Esophagus squamous epithelium (tissue), 5 donors: ENCODE measurements around the gene TCERG1L. TPM values are rescaled to one million over a fixed set of nuclear protein-coding genes. Genes with fewer than 3 reads are reported as not detected.

ENCODE experiments used
- DNase-seq: peaks from one replicate; lab custom pipeline; 2025; lab: John Stamatoyannopoulos, UW
- H3K27ac ChIP-seq, 4 donors: fragments of 200-600 bp; sonication (generic); one replicate each; pipeline ENCODE4 v1.5.1; 2016 to 2019; ENCODE audit warnings: mild to moderate bottlenecking in 1 of 4
- H3K27me3 ChIP-seq, 4 donors: fragments of 200-600 bp; sonication (generic); 1 replicate in 3 of 4; 2 replicates in 1 of 4; pipeline versions ENCODE4 v1.5.1 to v1.6.0; 2017 to 2021; ENCODE audit warnings: antibody characterized with exemption in 1 of 4
- H3K36me3 ChIP-seq, 3 donors: fragments of 200-600 bp; sonication (generic); one replicate each; pipeline ENCODE4 v1.5.1; 2016 to 2019
- H3K4me1 ChIP-seq, 3 donors: fragments of 200-600 bp; sonication (generic); one replicate each; pipeline ENCODE4 v1.5.1; 2017 to 2019
- H3K4me3 ChIP-seq, 4 donors: fragments of 200-600 bp; sonication (generic); 1 replicate in 3 of 4; 2 replicates in 1 of 4; pipeline ENCODE4 v1.5.1; 2016 to 2019; ENCODE audit warnings: mild to moderate bottlenecking in 2 of 4, moderate library complexity in 1 of 4
- H3K9me3 ChIP-seq, 3 donors: fragments of 200-600 bp; sonication (generic); one replicate each; pipeline ENCODE4 v1.5.1; 2016 to 2019
- POLR2A ChIP-seq, 4 donors: fragments of 450-650 bp; IDR thresholded peaks; one replicate each; pipeline ENCODE4 v1.6.1; 2017; ENCODE audit warnings: antibody characterized with exemption in 4 of 4, mild to moderate bottlenecking in 4 of 4, moderate library complexity in 3 of 4
- WGBS, 2 donors: methylation state at CpG; one replicate each; pipeline ENCODE4 v1.1.5; 2018; 5-methylcytosine and 5-hydroxymethylcytosine counted together
- intact Hi-C: fragments of 100-400 bp; cut with DNase I; formaldehyde crosslinking; loops from one replicate; pipeline ENCODE4 v1.15.0; 2022
- total RNA-seq, 4 donors: library from RNA; depleted of rRNA; stranded (reverse); fragments of >200 nt; gene quantifications; one replicate each; pipeline ENCODE4 v1.1.0, GENCODE V29; 2016
- TF ChIP-seq, protein P1 (sequence below), 6 experiments: fragments of 450-650 bp in 4 of 6; fragments of 200-600 bp in 2 of 6; sonication (generic) in 2 of 6; IDR thresholded peaks; one replicate each; pipeline ENCODE4 v1.5.1; 2016 to 2019; ENCODE audit warnings: antibody characterized with exemption in 6 of 6, mild to moderate bottlenecking in 4 of 6, moderate library complexity in 4 of 6
- donor health status: DM: yes; HTN: yes; CAD: no.

TCERG1L gene
- total RNA-seq, 4 donors from 2014 or later = 0.12 to 2.9 (median 0.48) TPM

DNA sequence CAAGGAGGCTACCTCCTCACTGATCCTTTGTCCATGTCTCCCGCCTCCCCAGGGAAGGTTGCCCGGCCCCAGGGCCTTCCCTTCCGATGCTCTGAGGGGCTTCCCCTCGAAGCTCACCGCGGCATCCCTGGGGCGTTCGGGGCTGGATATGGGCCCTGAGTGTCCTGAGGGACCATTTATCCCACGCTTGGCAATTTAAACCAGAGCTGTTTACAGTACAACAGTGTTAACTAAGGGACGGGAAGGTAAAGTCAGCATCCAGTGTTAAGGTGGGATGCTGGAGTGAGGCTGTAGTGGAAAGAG is 92.0 kb downstream of the TCERG1L start:
- no peaks in the 10 kb centered on the region for H3K9me3 ChIP-seq
- H3K4me3 ChIP-seq = no peak overlapping the region
- H3K27ac ChIP-seq = no peak overlapping the region
- no peak for DNase-seq
- H3K36me3 ChIP-seq = no peaks in the 10 kb centered on the region
- 71 to 78% methylated on average over 4 of the region's 10 CpGs for WGBS, 2 donors
- H3K27me3 ChIP-seq = peaks cover 0 to 27% (median 0%) of the 10 kb centered on the region in 4 donors
- H3K4me1 ChIP-seq = no peaks in the 10 kb centered on the region
- intact Hi-C loops = no loop called here
- TF ChIP-seq, protein P1, sequence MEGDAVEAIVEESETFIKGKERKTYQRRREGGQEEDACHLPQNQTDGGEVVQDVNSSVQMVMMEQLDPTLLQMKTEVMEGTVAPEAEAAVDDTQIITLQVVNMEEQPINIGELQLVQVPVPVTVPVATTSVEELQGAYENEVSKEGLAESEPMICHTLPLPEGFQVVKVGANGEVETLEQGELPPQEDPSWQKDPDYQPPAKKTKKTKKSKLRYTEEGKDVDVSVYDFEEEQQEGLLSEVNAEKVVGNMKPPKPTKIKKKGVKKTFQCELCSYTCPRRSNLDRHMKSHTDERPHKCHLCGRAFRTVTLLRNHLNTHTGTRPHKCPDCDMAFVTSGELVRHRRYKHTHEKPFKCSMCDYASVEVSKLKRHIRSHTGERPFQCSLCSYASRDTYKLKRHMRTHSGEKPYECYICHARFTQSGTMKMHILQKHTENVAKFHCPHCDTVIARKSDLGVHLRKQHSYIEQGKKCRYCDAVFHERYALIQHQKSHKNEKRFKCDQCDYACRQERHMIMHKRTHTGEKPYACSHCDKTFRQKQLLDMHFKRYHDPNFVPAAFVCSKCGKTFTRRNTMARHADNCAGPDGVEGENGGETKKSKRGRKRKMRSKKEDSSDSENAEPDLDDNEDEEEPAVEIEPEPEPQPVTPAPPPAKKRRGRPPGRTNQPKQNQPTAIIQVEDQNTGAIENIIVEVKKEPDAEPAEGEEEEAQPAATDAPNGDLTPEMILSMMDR (IDR thresholded peaks at IDR 0.05) = no peak
- TF ChIP-seq POLR2A (IDR thresholded peaks at IDR 0.05) = no peak

DNA sequence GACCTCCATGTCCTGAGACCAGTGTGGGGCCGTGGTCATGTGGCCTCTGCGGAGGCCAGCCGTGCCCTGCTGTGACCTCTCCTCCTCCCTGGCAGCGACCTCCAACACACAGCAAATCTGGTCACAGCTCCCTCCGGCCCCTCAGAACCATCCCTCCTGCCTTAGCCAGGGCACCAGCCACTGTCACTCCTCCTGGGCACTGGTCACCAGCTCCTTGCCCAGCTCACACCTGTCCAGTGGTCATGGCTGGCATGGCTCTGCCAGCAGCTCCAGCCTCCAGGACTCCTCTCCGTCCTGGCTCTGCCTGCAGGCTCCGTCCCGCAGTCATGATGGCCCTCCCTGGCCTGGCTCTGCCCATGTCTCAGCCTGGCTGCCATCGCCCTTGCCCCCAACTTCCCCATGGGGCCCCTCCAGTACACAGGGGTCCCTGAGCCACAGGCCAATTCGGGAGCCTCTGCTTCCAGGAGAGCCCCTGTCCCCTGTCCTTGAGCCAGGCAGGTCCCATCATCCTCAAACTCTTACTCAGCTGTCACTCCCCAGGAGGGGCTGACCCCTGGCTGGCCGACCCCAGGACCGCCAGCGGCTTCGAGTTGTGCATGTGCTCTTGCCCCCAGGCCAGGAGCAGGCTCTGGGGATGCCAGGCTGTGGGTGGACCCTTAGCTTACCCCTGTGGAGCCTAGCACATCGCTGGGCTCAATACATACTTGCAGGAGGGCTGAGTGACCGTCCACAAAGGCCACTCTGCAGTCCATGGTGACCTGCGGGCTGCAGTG is 92.5 kb downstream of the TCERG1L start:
- 89 to 96% methylated on average over 5 of the region's 17 CpGs for WGBS, 2 donors
- no peak for DNase-seq
- no peak overlapping the region for H3K4me3 ChIP-seq
- intact Hi-C loops = no loop called here
- H3K27me3 ChIP-seq = peaks cover 0 to 23% (median 0%) of the 10 kb centered on the region in 4 donors
- no peaks in the 10 kb centered on the region for H3K4me1 ChIP-seq
- no peak for TF ChIP-seq POLR2A (IDR thresholded peaks at IDR 0.05)
- TF ChIP-seq, protein P1 (IDR thresholded peaks at IDR 0.05) = no peak
- H3K36me3 ChIP-seq = no peaks in the 10 kb centered on the region
- no peaks in the 10 kb centered on the region for H3K9me3 ChIP-seq
- H3K27ac ChIP-seq = no peak overlapping the region

DNA sequence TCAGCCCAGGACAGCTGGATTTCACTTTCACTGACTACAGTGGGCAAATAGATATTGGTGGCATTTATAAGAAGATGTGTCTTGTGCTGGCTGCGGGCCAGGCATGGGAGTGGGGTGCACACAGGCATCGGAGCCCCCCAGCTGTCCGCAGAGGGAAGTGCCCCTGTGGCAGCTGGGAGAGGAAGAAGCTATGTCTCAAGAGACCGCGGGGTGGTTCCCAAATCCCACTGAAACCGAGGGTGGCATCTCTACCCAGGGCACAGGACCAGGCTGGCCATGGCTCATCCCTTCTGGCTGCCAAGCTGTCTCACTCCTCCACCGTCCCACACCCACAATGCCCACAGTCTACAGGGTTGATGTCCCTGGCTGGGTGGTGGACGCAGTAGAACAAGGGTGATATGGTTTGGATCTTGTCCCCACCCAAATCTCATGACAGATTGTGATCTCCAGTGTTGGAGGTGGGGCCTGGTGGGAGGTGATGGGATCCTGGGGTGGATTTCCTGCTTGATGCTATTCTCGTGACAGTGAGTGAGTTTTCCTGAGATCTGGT is 94.8 kb downstream of the TCERG1L start:
- no peaks in the 10 kb centered on the region for H3K36me3 ChIP-seq
- intact Hi-C loops = no loop called here
- no peak for DNase-seq
- no peak overlapping the region for H3K4me3 ChIP-seq
- H3K4me1 ChIP-seq = no peaks in the 10 kb centered on the region
- no peaks in the 10 kb centered on the region for H3K9me3 ChIP-seq
- H3K27me3 ChIP-seq = peaks cover 0 to 19% (median 0%) of the 10 kb centered on the region in 4 donors
- no peak overlapping the region for H3K27ac ChIP-seq
- WGBS, 2 donors = 66 to 83% methylated on average over 7 to 8 of the region's 9 CpGs
- no peak for TF ChIP-seq POLR2A (IDR thresholded peaks at IDR 0.05)
- TF ChIP-seq, protein P1 (IDR thresholded peaks at IDR 0.05) = no peak

DNA sequence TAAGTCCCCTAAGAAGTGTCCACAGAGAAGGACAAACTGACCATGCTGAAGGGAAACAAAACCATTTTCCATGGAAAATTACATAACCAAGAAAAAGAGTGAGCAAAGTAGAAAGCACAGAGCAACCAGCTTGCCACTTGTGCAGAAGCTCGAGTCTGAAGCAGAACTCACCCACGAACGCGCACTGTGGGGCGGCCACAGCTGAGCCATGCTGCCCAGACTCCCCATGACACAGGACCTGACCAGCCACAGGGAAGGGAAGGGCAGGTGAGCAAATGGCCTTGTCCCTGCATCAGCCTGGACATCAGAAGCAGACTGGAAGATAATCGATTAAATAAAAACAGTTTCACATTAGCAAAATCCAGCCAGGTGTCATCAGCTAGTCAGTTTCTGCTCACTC is 95.7 kb downstream of the TCERG1L start:
- no peaks in the 10 kb centered on the region for H3K4me1 ChIP-seq
- 87 to 93% methylated on average over 6 of the region's 6 CpGs for WGBS, 2 donors
- no peaks in the 10 kb centered on the region for H3K36me3 ChIP-seq
- H3K27me3 ChIP-seq = peaks cover 0 to 10% (median 0%) of the 10 kb centered on the region in 4 donors
- H3K9me3 ChIP-seq = no peaks in the 10 kb centered on the region
- no peak for TF ChIP-seq POLR2A (IDR thresholded peaks at IDR 0.05)
- TF ChIP-seq, protein P1 (IDR thresholded peaks at IDR 0.05) = no peak
- no peak overlapping the region for H3K27ac ChIP-seq
- DNase-seq = no peak
- H3K4me3 ChIP-seq = no peak overlapping the region
- intact Hi-C loops = no loop called here

DNA sequence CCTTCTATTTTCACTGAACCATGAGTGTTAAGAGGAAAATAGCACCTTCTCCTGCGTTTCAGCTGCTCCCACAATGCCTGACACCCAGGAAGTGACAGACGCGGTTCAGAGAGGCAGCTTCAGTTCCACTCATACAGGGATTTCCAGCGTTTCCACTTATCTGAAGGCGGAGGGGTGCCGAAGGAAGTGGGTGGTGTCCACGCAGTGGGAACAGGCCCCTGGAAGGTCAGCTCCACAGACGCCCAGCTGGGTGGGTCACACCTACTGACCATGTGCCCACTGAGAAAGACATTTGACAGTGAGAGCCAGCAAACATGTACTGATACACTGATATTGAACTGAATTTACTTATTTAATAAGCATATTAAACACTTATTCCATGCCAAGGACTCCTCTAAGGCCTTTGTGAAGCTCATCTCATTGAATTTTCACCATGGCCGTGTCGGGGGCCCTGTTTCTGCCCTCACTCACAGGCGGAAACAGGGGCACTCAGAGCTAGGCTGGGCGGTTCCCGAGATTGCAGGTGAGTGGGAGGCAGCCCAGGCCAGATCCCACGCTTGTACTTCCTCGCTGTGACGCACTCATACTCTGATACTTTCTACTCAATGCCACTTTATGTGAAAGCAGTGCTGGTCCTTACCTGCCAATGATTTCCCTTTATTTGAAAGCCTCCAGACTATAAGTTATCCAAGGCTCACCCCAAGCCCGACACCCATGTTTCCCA is 96.8 kb downstream of the TCERG1L start:
- no peak for DNase-seq
- intact Hi-C loops = no loop called here

More for the DNA sequence above, 96.8 kb downstream of the TCERG1L start:
- Histone ChIP-seq H3K27ac (no peak overlapping the region), H3K36me3 (no peaks in the 10 kb centered on the region), H3K9me3 (no peaks in the 10 kb centered on the region), H3K4me3 (no peak overlapping the region), H3K4me1 (no peaks in the 10 kb centered on the region), H3K27me3 (no peaks in the 10 kb centered on the region)
- 88 to 91% methylated on average over 15 to 17 of the region's 17 CpGs for WGBS, 2 donors
- TF ChIP-seq, protein P1 (IDR thresholded peaks at IDR 0.05) = no peak
- TF ChIP-seq POLR2A (IDR thresholded peaks at IDR 0.05) = no peak
